K562 (cell line): ENCODE results near the gene TMEM129. TPM values are rescaled to one million over a fixed set of nuclear protein-coding genes. Genes with fewer than 3 reads are reported as not detected.

ENCODE experiments used
- CBFA2T3 ChIP-seq: fragments of 450-650 bp; IDR thresholded peaks from 2 replicates; pipeline ENCODE4 v1.6.1; 2017
- HINFP ChIP-seq: fragments of 450-650 bp; conservative IDR thresholded peaks from 2 replicates; pipeline ENCODE4 v1.6.1; 2016; ENCODE audit warnings: missing genetic modification characterization, low read depth, mild to moderate bottlenecking, control low read depth, missing compliant biosample characterization
- HMGN3 ChIP-seq: IDR thresholded peaks from 2 replicates; pipeline ENCODE4 v1.6.1; 2011; ENCODE audit warnings: borderline replicate concordance, low read depth, mild to moderate bottlenecking, mixed read lengths, low read length; ENCODE audit not compliant: insufficient read length; ENCODE audit errors: extremely low read depth
- ILF3 ChIP-seq: fragments of 450-650 bp; IDR thresholded peaks from 2 replicates; pipeline ENCODE4 v1.6.1; 2018; ENCODE audit warnings: antibody characterized with exemption, mild to moderate bottlenecking, moderate library complexity, borderline replicate concordance
- NFATC3 ChIP-seq: fragments of 450-650 bp; IDR thresholded peaks from 2 replicates; pipeline ENCODE4 v1.6.1; 2017; ENCODE audit warnings: mild to moderate bottlenecking
- POLR2G ChIP-seq: fragments of 200-400 bp; formaldehyde crosslinking; IDR thresholded peaks from 2 replicates; pipeline ENCODE4 v1.6.1; 2017; ENCODE audit warnings: low read depth, mild to moderate bottlenecking, antibody characterized with exemption, low read length, moderate library complexity
- RBFOX2 ChIP-seq: fragments of 200-400 bp; formaldehyde crosslinking; IDR thresholded peaks from 2 replicates; pipeline ENCODE4 v1.6.1; 2017; ENCODE audit warnings: low read depth, mild to moderate bottlenecking, low read length, moderate library complexity
- ZBTB9 ChIP-seq: fragments of 450-650 bp; formaldehyde crosslinking; IDR thresholded peaks from 2 replicates; pipeline ENCODE4 v1.4.0; 2020; ENCODE audit warnings: mild to moderate bottlenecking, moderate library complexity
- ZHX1 ChIP-seq: fragments of 150-350 bp; conservative IDR thresholded peaks from 2 replicates; pipeline ENCODE4 v1.6.1; 2014; ENCODE audit warnings: low read length
- ZNF263 ChIP-seq: sonication (generic); formaldehyde crosslinking; IDR thresholded peaks from 2 replicates; pipeline ENCODE4 v1.8.0; 2022; ENCODE audit warnings: mild to moderate bottlenecking, missing genetic modification reagents, borderline replicate concordance
- ZNF584 ChIP-seq: fragments of 200-800 bp; sonication (Bioruptor generic); IDR thresholded peaks from 2 replicates; pipeline ENCODE4 v1.6.1; 2016; ENCODE audit warnings: low read depth, mild to moderate bottlenecking, missing genetic modification characterization, missing compliant biosample characterization
- ZNF592 ChIP-seq: fragments of 450-650 bp; IDR thresholded peaks from 2 replicates; pipeline ENCODE4 v1.6.1; 2017; ENCODE audit warnings: antibody characterized with exemption, mild to moderate bottlenecking
- polyA plus RNA-seq, 8 experiments: library from polyadenylated mRNA; depleted of rRNA in 4 of 8; stranded (reverse) in 5 of 8; unstranded in 3 of 8; fragments of >200 nt; fragmentation: Nextera tagmentation in 2 of 8; fragmentation: Illumina TruSeq in 1 of 8; extraction: Ambion mirVana in 2 of 8; extraction: Trizol in 1 of 8; gene quantifications; 2 replicates each; pipeline versions ENCODE4 v1.2.1 to v1.2.3, GENCODE V29; 2011 to 2014; ENCODE audit warnings: inconsistent platforms in 1 of 8, missing spikeins in 1 of 8
- total RNA-seq, 7 experiments: library from RNA; depleted of rRNA in 6 of 7; stranded (reverse); fragments of >200 nt in 6 of 7; fragmentation: Illumina TruSeq in 2 of 7; extraction: Trizol in 2 of 7; gene quantifications; 2 replicates each; pipeline versions ENCODE4 v1.2.1 to v1.2.3, GENCODE V29; 2011 to 2021; ENCODE audit warnings: low replicate concordance in 1 of 7

The TMEM129 gene
- total and polyA plus RNA-seq, 9 of the 15 experiments (the other 6 are each of a cell fraction or from before 2014, with no cell fraction given): 0.34 to 47.2 (median 18.8) TPM

- TF ChIP-seq ZBTB9 (CRISPR knock-in tag) (peak; percentile 72; the same call in 1 of the 2 replicates), ZNF584 (CRISPR knock-in tag) (0 out of 2 replicates have a peak, but pooled peaks have one; percentile 28), HINFP (no peak), ZNF592 (peak; percentile 59; the same call in 1 of the 2 replicates), ZHX1 (no peak), POLR2G (peak; percentile 49; the same call in 1 of the 2 replicates), NFATC3 (no peak), HMGN3 (peak; percentile 30), ILF3 (no peak), ZNF263 (CRISPR knock-in tag) (peak; percentile 17; the same call in 1 of the 2 replicates), CBFA2T3 (0 out of 2 replicates have a peak, but pooled peaks have one; percentile 14), RBFOX2 (peak; percentile 45; the same call in 1 of the 2 replicates)
Observed at GRCh38 chr4:1753697-1754311, 32.7 kb upstream of the TMEM129 start (continued).
